ENCODE measurements around the gene DNAJC5G.

GRCh38 chr2:27240406-27240805, 34.8 kb upstream of the DNAJC5G start:
- TF ChIP-seq CTCF (IDR thresholded peaks at IDR 0.05; ENCODE audit: low read depth, low read length), result no peak
- no peak for TF ChIP-seq EZH2phosphoT487 (IDR thresholded peaks at IDR 0.05; ENCODE audit: low read depth)
